ENCODE results near the gene MAP4K1.

MAP4K1 gene

DNA sequence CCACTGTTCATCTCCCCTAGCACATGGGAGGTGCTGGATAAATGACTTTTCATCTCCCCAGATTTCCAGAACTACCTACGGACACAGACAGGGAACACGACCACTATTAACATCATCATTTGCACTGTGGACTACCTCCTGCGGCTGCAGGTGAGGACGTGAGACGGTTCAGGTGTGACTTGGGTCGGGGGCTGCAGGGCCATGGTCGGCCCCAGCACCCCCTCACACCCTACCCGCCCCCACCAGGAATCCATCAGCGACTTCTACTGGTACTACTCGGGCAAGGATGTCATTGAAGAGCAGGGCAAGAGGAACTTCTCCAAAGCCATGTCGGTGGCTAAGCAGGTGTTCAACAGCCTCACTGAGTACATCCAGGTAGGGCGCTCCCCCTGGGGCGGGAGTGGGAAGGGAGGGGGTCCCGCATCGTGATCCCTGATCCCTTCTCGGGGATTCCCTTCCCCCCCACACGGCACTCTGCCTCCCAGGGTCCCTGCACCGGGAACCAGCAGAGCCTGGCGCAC, 74.4 kb downstream of the MAP4K1 start:
- no peak for DNase-seq

DNA sequence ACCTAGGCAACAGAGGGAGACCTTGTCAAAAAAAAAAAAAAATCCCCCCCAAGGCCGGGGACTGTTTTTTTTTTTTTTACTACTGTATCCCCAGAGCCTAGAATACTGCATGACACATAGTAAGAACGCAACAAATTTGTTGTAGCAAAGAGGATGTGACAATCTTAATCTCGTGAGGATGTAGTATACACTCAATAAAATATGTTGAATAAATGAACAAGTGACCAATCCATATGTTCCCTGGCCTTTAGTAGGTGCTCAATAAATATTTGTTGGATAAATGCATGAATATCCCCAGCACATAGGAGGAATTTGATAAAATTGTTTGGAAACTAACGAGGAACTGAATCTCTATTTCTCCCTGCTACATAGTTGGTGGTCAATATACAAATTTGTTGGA, 75.7 kb downstream of the MAP4K1 start:
- no peak for DNase-seq

DNA sequence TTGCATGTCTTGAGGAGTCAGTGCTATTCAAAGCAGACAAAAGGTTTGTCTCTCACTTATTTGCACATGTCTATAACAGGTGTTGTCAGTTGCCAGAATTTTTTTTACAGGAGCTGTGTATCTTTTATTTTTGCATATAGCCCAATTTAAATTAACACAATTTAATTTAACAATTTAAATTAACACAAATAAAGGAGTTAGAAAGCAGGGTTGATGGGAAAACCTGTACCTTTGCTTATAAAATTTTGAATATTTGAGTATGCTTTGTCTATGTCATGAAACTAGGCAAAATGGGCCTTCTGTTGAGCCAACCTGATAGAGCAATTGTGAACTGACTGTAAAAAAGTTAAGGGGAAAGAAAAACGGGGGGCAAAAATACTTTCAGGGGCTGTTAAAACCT, 78.0 kb downstream of the MAP4K1 start:
- DNase-seq: no peak

DNA sequence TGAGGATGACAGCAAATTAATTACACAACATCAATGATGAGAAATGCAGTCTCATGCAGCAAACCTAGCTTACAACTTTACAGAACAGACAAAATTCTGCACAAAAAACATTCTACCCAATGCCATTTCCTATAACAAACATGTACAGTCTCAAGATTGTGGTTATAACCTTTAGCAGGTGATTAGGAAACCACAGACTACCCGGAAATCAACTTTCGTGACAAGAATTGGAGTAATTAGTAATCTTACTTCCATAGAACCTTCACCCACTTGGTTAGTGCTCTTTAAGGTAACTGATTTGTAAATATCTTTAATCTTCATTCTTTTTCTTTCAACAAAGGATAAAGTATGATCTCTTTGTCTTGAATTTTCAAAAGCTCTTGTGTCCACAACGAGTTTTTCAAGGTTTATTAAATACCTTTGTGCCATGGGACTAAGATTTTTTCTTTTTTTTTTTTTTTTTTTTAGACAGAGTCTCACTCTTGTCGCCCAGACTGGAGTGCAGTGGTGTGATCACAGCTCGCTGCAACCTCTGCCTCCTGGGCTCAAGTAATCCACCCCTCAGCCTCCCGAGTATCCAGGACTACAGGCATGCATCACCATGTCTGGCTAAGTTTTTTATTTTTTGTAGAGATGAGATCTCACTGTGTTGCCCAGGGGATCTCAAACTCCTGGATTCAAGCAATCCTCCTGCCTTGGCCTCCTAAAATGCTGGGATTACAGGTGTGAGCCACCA, 78.8 kb downstream of the MAP4K1 start:
- DNase-seq: no peak

DNA sequence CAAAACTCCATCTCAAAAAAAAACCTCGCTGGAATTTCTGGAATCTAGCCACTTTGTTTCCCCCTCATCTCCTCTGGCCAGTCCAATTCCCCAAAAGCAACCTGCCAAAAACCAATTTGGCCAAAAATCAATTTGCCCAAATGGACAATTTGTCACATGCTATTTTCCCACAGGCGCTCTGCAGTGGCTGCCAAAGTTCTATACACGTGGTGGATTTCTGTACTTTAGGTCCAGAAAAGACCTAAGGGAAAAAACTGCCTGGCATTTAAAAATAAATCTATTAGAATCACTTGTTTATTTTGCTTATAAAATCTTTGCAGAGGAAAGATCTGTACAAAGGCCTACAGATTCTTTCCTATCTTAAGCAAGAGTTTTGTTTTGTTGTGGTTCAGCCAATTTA, 79.4 kb downstream of the MAP4K1 start:
- no peak for DNase-seq

All from NCI-H2081 treated with DMSO at 0.1 percent for 48 hours (cell line).